Fibroblast of skin of abdomen (primary cell): ENCODE measurements around the gene DAW1.
A peak's percentile ranks its signal among the peaks of the same experiment; 100 is the strongest.

Source experiments
- DNase-seq: peaks from one replicate; pipeline ENCODE4 v3.0.0-alpha.2; 2013

The DAW1 gene

GRCh38 chr2:227862227-227862740, 9.1 kb upstream of the DAW1 start:
- peak; percentile 31 for DNase-seq

GRCh38 chr2:227862741-227863588, 8.5 kb upstream of the DAW1 start:
- DNase-seq, result peak; percentile 69

GRCh38 chr2:227864161-227864756, 7.2 kb upstream of the DAW1 start:
- peak; percentile 21 for DNase-seq

GRCh38 chr2:227865291-227865690, 6.1 kb upstream of the DAW1 start:
- no peak for DNase-seq

GRCh38 chr2:227867386-227867785, 4.0 kb upstream of the DAW1 start:
- DNase-seq, result no peak

GRCh38 chr2:227870710-227871374, 589 bp upstream of the DAW1 start:
- peak; percentile 80 for DNase-seq

GRCh38 chr2:227872676-227873075, 1.2 kb downstream of the DAW1 start:
- no peak for DNase-seq

GRCh38 chr2:227876300-227876801, 4.9 kb downstream of the DAW1 start:
- no peak for DNase-seq

GRCh38 chr2:227877421-227878310, 6.2 kb downstream of the DAW1 start:
- no peak for DNase-seq

GRCh38 chr2:227880460-227880859, 9.0 kb downstream of the DAW1 start:
- DNase-seq, result no peak

GRCh38 chr2:227881866-227882517, 10.6 kb downstream of the DAW1 start:
- no peak for DNase-seq

GRCh38 chr2:227884511-227884947, 13.1 kb downstream of the DAW1 start:
- peak; percentile 59 for DNase-seq

GRCh38 chr2:227886149-227886548, 14.7 kb downstream of the DAW1 start:
- no peak for DNase-seq

- DNase-seq, result no peak
These were observed 16.9 kb downstream of the DAW1 start for GRCh38 chr2:227888289-227888688.

- DNase-seq, result no peak
These were observed 17.9 kb downstream of the DAW1 start for GRCh38 chr2:227889336-227889735.

- DNase-seq, result peak; percentile 33
These were observed 19.2 kb downstream of the DAW1 start for GRCh38 chr2:227890495-227891079.

GRCh38 chr2:227891673-227892072, 20.2 kb downstream of the DAW1 start:
- no peak for DNase-seq

GRCh38 chr2:227903381-227903780, 31.9 kb downstream of the DAW1 start:
- no peak for DNase-seq

- DNase-seq, result no peak
These were observed 35.6 kb downstream of the DAW1 start for GRCh38 chr2:227906991-227907390.

- DNase-seq, result peak; percentile 18
These were observed 37.0 kb downstream of the DAW1 start for GRCh38 chr2:227908266-227909054.
